Measurements from ENCODE around the gene CCL17.

CCL17 gene

DNA sequence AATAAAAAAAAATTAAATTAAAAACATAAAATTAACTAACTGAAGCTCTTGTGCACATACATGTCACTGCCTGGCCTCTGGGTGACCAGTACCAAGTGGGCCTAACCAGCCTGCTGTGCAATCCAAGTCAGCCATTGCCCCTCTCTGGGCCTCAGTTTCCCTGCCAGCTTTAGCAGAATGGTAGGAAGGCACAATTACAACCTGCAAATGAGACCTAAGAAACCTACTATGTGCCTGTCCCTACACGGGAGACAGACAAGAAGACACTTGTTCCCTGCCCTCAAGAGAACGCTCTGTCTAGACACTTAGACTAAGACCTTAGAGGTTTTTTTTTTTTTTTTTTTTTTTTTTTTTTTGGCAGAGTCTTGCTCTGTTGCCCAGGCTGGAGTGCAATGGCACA is 40.9 kb downstream of the CCL17 start:
- TF ChIP-seq, protein P1, sequence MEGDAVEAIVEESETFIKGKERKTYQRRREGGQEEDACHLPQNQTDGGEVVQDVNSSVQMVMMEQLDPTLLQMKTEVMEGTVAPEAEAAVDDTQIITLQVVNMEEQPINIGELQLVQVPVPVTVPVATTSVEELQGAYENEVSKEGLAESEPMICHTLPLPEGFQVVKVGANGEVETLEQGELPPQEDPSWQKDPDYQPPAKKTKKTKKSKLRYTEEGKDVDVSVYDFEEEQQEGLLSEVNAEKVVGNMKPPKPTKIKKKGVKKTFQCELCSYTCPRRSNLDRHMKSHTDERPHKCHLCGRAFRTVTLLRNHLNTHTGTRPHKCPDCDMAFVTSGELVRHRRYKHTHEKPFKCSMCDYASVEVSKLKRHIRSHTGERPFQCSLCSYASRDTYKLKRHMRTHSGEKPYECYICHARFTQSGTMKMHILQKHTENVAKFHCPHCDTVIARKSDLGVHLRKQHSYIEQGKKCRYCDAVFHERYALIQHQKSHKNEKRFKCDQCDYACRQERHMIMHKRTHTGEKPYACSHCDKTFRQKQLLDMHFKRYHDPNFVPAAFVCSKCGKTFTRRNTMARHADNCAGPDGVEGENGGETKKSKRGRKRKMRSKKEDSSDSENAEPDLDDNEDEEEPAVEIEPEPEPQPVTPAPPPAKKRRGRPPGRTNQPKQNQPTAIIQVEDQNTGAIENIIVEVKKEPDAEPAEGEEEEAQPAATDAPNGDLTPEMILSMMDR (IDR thresholded peaks at IDR 0.05; ENCODE audit: low read depth, low read length), result no peak
- H3K4me3 ChIP-seq (replicated peaks in 1 of 2; ENCODE audit: low read depth in 2 of 2, low read length in 2 of 2), result no peak overlapping the region

DNA sequence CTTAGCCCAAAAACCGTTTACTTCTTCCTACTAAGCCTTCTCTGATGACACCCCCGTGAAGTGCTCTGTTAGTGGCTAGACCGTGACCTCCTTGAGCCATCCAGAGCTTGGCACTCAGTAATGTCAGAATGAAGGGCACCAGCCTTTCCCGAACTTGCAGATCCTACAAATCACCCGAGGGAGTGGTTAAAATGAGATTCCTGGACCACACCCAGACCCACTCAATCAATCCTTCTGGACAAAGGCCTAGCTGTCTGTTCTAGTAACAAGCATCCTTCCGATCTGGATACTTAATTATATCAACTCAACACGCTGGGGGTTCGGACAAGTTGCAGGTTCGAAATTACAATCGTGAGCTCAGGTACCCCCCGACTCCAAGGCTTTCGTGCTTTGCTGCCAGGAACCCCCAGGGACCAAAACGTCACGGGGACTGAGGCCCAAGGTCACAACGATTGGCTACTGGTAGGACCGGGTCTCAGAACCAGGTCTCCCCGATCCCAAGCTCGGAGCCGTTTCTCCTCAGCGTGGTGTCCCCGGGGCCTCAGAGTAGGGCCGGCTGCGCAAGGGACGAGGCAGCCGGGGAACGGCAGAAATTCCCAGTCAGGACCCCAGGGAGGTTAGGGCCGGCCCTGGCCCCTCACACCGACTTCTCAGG is 42.1 kb downstream of the CCL17 start:
- TF ChIP-seq, protein P1 (IDR thresholded peaks at IDR 0.05; ENCODE audit: low read depth, low read length), result no peak
- DNase-seq (ENCODE audit: low read depth in 2 of 2), result peak; percentile 41 to 48
- H3K4me3 ChIP-seq (replicated peaks in 1 of 2; ENCODE audit: low read depth in 2 of 2, low read length in 2 of 2), result peak overlapping the region; percentile 93 to 95

More for the DNA sequence above, 40.9 kb downstream of the CCL17 start:
- no peak for DNase-seq (ENCODE audit: low read depth in 2 of 2)

DNA sequence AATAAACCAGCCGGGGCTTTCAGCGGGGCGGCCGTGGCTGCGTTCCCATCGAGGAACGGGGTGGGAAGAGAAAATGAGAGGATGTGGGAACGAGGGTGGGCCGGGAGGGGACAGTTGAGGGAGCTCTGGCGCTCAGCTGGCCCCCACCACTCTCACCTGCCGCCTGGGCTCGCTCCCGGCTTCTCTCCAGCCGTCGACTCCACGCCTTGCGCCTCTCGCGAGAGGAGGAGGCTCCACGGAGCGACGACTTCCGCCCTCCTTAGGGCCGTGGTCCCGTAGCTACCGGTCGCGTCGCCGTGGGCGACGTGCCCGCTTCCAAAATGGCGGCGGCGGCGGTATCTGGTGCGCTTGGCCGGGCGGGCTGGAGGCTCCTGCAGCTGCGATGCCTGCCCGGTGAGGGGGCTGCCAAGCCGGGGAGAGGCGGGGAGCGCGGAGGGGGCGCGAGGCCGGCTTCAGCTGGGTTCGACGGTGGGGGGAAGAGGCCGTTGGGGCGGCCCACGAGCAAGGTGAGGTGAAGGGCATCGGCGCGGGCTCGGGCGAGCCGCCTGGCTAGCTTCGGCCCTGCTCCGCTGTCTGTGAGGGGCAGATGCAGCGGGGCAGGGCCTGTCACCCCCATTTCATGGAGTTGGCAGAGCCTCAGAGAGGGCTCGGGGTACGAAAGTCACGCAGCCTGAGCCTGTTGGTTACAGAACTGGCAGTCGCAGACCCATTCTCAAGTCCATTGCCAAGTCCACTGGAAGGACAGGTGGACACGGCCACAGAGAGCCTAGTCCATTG is 42.8 kb downstream of the CCL17 start, which contains the start of the genes CIAPIN1 and COQ9:
CIAPIN1 (minus strand) TSS at position 200 of the 777 bp plus-strand sequence. CDS start 6,457 bp downstream, outside the sequence.
COQ9 (plus strand) TSS at position 294 of the 777 bp plus-strand sequence; CDS start at position 321, 27 bp downstream.
- DNase-seq (ENCODE audit: low read depth in 2 of 2), result peak; percentile 92 to 94
- TF ChIP-seq, protein P1 (IDR thresholded peaks at IDR 0.05; ENCODE audit: low read depth, low read length), result no peak
- H3K4me3 ChIP-seq (replicated peaks in 1 of 2; ENCODE audit: low read depth in 2 of 2, low read length in 2 of 2), result peak within 1 kb of the TSS; percentile 93 to 95

DNA sequence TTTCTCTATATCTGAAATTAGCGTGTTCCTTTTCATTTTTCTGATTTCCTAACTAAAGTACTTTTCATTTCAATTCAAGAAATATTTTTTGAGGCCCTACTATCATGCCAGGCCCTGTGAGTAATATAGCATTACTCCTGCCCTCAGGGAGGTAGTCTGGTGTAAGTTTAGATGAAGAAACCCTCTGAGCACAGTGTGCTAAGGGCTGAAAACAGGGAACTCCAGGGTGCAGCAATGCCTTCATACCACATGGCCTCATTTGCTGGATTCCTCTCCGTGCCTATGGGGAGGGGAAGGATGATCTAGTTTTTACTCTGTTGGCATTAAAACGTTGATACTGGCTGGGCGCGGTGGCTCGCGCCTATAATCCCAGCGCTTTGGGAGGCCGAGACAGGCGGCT is 47.5 kb downstream of the CCL17 start:
- no peak for DNase-seq (ENCODE audit: low read depth in 2 of 2)
- TF ChIP-seq, protein P1 (IDR thresholded peaks at IDR 0.05; ENCODE audit: low read depth, low read length), result no peak
- no peak overlapping the region for H3K4me3 ChIP-seq (replicated peaks in 1 of 2; ENCODE audit: low read depth in 2 of 2, low read length in 2 of 2)

DNA sequence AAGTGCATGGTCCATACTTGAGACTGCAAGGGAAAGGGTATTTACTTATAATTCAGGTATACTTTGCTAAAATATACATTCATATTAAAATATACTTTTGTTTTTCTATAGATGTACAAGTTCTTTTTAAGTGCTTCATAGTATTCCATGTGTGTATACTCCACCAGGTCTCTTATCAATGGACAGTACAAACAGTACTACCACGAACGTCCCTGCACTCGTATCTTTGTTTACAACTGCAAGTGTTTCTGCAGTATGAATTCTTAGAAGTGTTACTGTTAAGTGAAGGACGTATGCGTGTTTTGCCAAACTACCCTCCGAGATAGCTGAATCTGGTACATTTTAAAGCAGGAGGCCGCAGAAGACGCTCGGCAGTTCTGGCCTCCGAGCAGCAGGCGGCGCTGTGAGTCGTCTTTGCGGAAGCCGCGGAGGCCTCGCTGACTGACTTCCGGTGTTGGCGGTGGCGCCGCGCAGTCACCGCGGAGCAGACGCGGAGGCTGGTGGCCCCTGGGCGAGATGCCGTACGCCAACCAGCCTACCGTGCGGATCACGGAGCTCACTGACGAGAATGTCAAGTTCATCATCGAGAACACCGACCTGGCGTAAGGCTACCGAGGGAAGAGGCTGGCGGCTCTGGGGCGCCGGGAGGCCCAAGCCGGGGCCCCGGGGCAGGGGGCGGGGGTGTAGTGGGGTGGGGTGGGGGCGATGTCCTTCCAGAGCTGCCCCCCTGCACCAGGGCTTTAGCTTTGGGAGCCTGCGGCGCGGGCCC is 57.8 kb downstream of the CCL17 start, which contains the start of gene POLR2C:
POLR2C (plus strand) TSS at position 471 of the 769 bp plus-strand sequence; CDS start at position 517, 46 bp downstream.
- DNase-seq (ENCODE audit: low read depth in 2 of 2), result peak; percentile 89 to 90
- TF ChIP-seq, protein P1 (IDR thresholded peaks at IDR 0.05; ENCODE audit: low read depth, low read length), result peak; percentile 98
- H3K4me3 ChIP-seq (replicated peaks in 1 of 2; ENCODE audit: low read depth in 2 of 2, low read length in 2 of 2), result peak within 1 kb of the TSS; percentile 81 to 92

DNA sequence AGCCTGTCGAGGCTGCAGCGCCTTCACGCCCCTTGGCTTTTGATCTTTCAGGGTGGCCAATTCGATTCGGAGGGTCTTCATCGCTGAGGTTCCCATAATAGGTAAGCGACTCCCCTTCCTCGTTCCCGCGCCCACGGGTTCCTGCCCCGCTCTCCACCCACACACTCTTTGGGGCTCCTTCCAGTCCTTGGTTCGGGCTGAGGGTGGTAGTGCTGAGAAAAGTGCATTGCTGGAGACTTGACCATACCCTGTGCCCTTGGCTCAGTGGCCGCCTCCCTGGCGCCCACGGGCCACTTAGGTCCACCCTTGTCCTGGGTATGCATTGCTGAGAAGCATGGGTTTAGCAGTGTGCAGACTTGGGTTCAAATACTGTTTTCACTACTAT is 58.4 kb downstream of the CCL17 start:
- peak in 1 of 2 donors; percentile 15 for DNase-seq (ENCODE audit: low read depth in 2 of 2)
- H3K4me3 ChIP-seq (replicated peaks in 1 of 2; ENCODE audit: low read depth in 2 of 2, low read length in 2 of 2), result peak overlapping the region; percentile 81 to 92
- TF ChIP-seq, protein P1 (IDR thresholded peaks at IDR 0.05; ENCODE audit: low read depth, low read length), result no peak

Data from cardiac fibroblast (primary cell).